ENCODE results near the gene GRK5. TPM values are rescaled to one million over a fixed set of nuclear protein-coding genes. Genes with fewer than 3 reads are reported as not detected.

GRK5 gene
- total RNA-seq, 1 experiment from 2014 or later = 1.2 TPM

GRCh38 chr10:119306986-119307392 lies 99.6 kb downstream of the GRK5 start:
- Histone ChIP-seq H3K14ac (ENCODE audit: insufficient read depth, low read length) (no peak overlapping the region), H3T11ph (ENCODE audit: low read length) (no peak overlapping the region), H2AK5ac (ENCODE audit: insufficient read length, low read length) (no peak overlapping the region), H3K79me2 (ENCODE audit: insufficient read depth, low read length) (no peaks in the 10 kb centered on the region), H3K18ac (ENCODE audit: insufficient read length, low read depth, low read length) (no peak overlapping the region), H4K8ac (replicated peaks; ENCODE audit: insufficient read length, low read depth, low read length) (no peak overlapping the region), H2BK12ac (ENCODE audit: insufficient read length, low read depth, low read length) (no peak overlapping the region), H4K5ac (ENCODE audit: insufficient read length, low read depth, low read length) (no peak overlapping the region), H2BK5ac (ENCODE audit: insufficient read length, low read length) (no peak overlapping the region), H3K9ac (ENCODE audit: extremely low read depth, insufficient read length, low read length) (no peak overlapping the region), H3K27me3 (ENCODE audit: insufficient read depth, low read length) (no peaks in the 10 kb centered on the region), H3K4me2 (ENCODE audit: insufficient read depth, insufficient read length, low read length) (no peak overlapping the region), H3K27ac (ENCODE audit: insufficient read length, low read depth, low read length) (no peak overlapping the region), H2BK120ac (ENCODE audit: low read depth, low read length, poor library complexity, severe bottlenecking) (no peak overlapping the region), H4K20me1 (ENCODE audit: control insufficient read depth, insufficient read depth, insufficient read length) (no peaks in the 10 kb centered on the region), H2BK20ac (ENCODE audit: low read depth, low read length, poor library complexity, severe bottlenecking) (no peak overlapping the region), H2BK15ac (ENCODE audit: low read depth, low read length) (no peak overlapping the region), H3K23ac (ENCODE audit: insufficient read length, low read depth, low read length) (no peak overlapping the region), H3K4ac (ENCODE audit: low read depth, low read length) (no peak overlapping the region), H3K79me1 (ENCODE audit: insufficient read depth, low read depth, low read length, poor library complexity, severe bottlenecking) (no peaks in the 10 kb centered on the region), H3K9me3 (ENCODE audit: control insufficient read depth, low read depth, low read length) (no peaks in the 10 kb centered on the region), H4K91ac (ENCODE audit: insufficient read length, low read depth, low read length) (no peak overlapping the region), H3K23me2 (ENCODE audit: insufficient read length, low read depth, low read length, poor library complexity, severe bottlenecking) (no peaks in the 10 kb centered on the region), H2AFZ (ENCODE audit: low read length) (no peak overlapping the region), H3K4me1 (ENCODE audit: insufficient read depth, low read length) (no peaks in the 10 kb centered on the region), H3K56ac (ENCODE audit: insufficient read length, low read depth, low read length) (no peak overlapping the region)
- Mint-ChIP-seq H3K9me3 (no peaks in the 10 kb centered on the region), H3K4me1 (0 out of 4 replicates have a peak, but pooled peaks cover 0 to 3% of the 10 kb centered on the region in 2 experiments), H3K27me3 (ENCODE audit: low read depth) (peaks cover 2% of the 10 kb centered on the region; the same call in 1 of the 2 replicates), H3K27ac (no peak overlapping the region; a peak in 1 of 7 replicates), H3K4me3 (no peak overlapping the region), H3K36me3 (ENCODE audit: insufficient read depth in 1 of 3, low read depth in 3 of 3) (no peaks in the 10 kb centered on the region)
- no peak for TF ChIP-seq CTCF (conservative IDR thresholded peaks at IDR 0.05)
- DNase-seq = no peak
- WGBS (ENCODE audit: extremely low coverage, insufficient read length, low lambda C conversion rate) = no CpG with 5 or more reads among the region's 4 CpGs

All from H9 (cell line).